ENCODE results near the gene SSR4. TPM values are rescaled to one million over a fixed set of nuclear protein-coding genes. Genes with fewer than 3 reads are reported as not detected.
A peak's percentile ranks its signal among the peaks of the same experiment; 100 is the strongest.
"Not testable (repeated sequence)": the region's sequence is repeated elsewhere in the genome, so short reads cannot be mapped to it uniquely, and the experiment has no call there.

SSR4 gene
- polyA plus RNA-seq (2012; ENCODE audit: low read depth, missing spikeins), result 338 TPM

GRCh38 chrX:153794018-153794896 is at the start of gene SSR4, which contains the start of gene IDH3G:
SSR4 (plus strand) TSS chrX:153794668; CDS start chrX:153794688, 20 bp downstream.
IDH3G (minus strand) TSS chrX:153794375; CDS start chrX:153794326, 49 bp downstream.
- DNase-seq (ENCODE audit: insufficient read length, low spot score) (peak; percentile 95), FAIRE-seq (peak; percentile 100)
- TF ChIP-seq PAX5 (IDR thresholded peaks at IDR 0.05; ENCODE audit: insufficient read depth, low read length, severe bottlenecking), result no peak
- TF ChIP-seq TAF1 (IDR thresholded peaks at IDR 0.05; ENCODE audit: low read depth, low read length), result peak; percentile 82
- TF ChIP-seq SPI1 (IDR thresholded peaks at IDR 0.05; ENCODE audit: low read depth, low read length), result no peak
- TF ChIP-seq POLR2AphosphoS5 (IDR thresholded peaks at IDR 0.05; ENCODE audit: low read depth, low read length), result peak; percentile 67; the same call in 1 of the 2 replicates
- TF ChIP-seq POLR2A (IDR thresholded peaks at IDR 0.05; ENCODE audit: low read depth, low read length), result peak; percentile 82

DNA sequence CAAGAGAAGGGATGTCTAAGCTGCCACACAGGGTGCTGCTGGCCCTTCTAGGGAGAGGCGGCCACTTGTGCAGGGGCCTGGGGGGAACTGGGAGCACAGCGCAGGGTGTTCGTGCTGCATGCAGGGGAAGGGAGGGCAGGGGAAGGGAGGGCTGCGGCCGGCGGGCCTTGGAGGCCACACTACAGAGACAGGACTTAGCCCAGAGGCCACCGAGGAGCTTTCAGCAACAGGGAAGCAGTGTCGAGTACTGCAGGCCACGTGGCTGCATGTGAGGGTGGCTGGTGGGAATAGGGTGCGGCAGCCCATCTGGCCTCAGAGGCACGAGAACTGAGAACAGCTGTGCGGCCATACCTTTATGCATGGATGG is 49.4 kb upstream of the SSR4 start:
- DNase-seq (ENCODE audit: insufficient read length, low spot score); FAIRE-seq: not testable (repeated sequence)

DNA sequence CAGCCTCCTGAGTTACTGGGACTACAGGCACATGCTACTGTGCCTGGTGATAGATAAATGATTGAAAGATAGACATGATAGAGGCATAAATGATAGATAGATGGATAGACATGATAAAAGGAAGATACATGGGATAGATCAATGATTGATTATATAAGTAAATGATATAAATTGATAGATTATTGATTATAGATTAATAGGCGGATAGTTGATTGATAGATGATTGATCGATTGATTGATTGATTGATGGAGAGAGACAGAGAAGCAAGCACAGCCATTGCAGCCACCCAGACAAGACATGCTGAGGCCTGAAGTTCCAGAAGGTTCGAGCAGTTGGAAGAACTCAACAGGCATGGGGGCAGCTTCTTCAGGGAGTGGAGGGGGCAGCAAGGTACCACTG is 48.1 kb upstream of the SSR4 start:
- TF ChIP-seq SPI1 (IDR thresholded peaks at IDR 0.05; ENCODE audit: low read depth, low read length) (no peak), POU2F2 (IDR thresholded peaks at IDR 0.05; ENCODE audit: low read depth, low read length) (no peak), PAX5 (IDR thresholded peaks at IDR 0.05; ENCODE audit: insufficient read depth, low read length, severe bottlenecking) (no peak), POLR2A (IDR thresholded peaks at IDR 0.05; ENCODE audit: low read depth, low read length) (no peak), TAF1 (IDR thresholded peaks at IDR 0.05; ENCODE audit: low read depth, low read length) (no peak), POLR2AphosphoS5 (IDR thresholded peaks at IDR 0.05; ENCODE audit: low read depth, low read length) (no peak)
- DNase-seq (ENCODE audit: insufficient read length, low spot score), result no peak
- no peak for FAIRE-seq

DNA sequence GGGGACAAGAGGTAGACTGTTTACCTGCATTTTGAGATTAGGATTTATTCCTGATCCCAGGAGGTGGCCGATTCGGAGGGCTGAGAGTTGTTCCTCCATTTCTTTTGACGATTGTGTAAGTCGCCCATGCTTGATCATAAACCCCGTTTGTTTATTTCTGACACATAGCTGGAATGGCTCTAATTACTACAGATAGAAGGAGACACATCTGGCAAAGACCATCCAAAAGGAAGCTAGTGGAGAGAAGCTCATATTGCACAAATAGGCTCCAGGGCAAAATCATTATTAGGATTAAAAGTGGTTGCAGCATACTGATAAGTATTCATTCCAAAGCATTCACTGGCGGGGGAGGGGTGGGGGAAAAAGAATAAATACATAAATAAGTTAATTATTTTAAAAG is 47.5 kb upstream of the SSR4 start:
- not testable (repeated sequence) for FAIRE-seq; DNase-seq (ENCODE audit: insufficient read length, low spot score)

GRCh38 chrX:153749017-153749416 is 45.5 kb upstream of the SSR4 start:
- not testable (repeated sequence) for FAIRE-seq; DNase-seq (ENCODE audit: insufficient read length, low spot score)

GRCh38 chrX:153750127-153750774 is 44.2 kb upstream of the SSR4 start:
- no peak for DNase-seq (ENCODE audit: insufficient read length, low spot score)

GRCh38 chrX:153755136-153755535 is 39.3 kb upstream of the SSR4 start:
- FAIRE-seq (no peak), DNase-seq (ENCODE audit: insufficient read length, low spot score) (no peak)
- no peak for TF ChIP-seq SPI1 (IDR thresholded peaks at IDR 0.05; ENCODE audit: low read depth, low read length)
- TF ChIP-seq POLR2A (IDR thresholded peaks at IDR 0.05; ENCODE audit: low read depth, low read length), result no peak
- TF ChIP-seq TAF1 (IDR thresholded peaks at IDR 0.05; ENCODE audit: low read depth, low read length), result no peak
- no peak for TF ChIP-seq PAX5 (IDR thresholded peaks at IDR 0.05; ENCODE audit: insufficient read depth, low read length, severe bottlenecking)
- TF ChIP-seq POLR2AphosphoS5 (IDR thresholded peaks at IDR 0.05; ENCODE audit: low read depth, low read length), result no peak
- TF ChIP-seq POU2F2 (IDR thresholded peaks at IDR 0.05; ENCODE audit: low read depth, low read length), result no peak

More at GRCh38 chrX:153750127-153750774, 44.2 kb upstream of the SSR4 start:
- no peak for FAIRE-seq
- no peak for TF ChIP-seq SPI1 (IDR thresholded peaks at IDR 0.05; ENCODE audit: low read depth, low read length)
- TF ChIP-seq POLR2AphosphoS5 (IDR thresholded peaks at IDR 0.05; ENCODE audit: low read depth, low read length), result no peak
- TF ChIP-seq POLR2A (IDR thresholded peaks at IDR 0.05; ENCODE audit: low read depth, low read length), result no peak
- no peak for TF ChIP-seq POU2F2 (IDR thresholded peaks at IDR 0.05; ENCODE audit: low read depth, low read length)
- no peak for TF ChIP-seq PAX5 (IDR thresholded peaks at IDR 0.05; ENCODE audit: insufficient read depth, low read length, severe bottlenecking)
- TF ChIP-seq TAF1 (IDR thresholded peaks at IDR 0.05; ENCODE audit: low read depth, low read length), result no peak

DNA sequence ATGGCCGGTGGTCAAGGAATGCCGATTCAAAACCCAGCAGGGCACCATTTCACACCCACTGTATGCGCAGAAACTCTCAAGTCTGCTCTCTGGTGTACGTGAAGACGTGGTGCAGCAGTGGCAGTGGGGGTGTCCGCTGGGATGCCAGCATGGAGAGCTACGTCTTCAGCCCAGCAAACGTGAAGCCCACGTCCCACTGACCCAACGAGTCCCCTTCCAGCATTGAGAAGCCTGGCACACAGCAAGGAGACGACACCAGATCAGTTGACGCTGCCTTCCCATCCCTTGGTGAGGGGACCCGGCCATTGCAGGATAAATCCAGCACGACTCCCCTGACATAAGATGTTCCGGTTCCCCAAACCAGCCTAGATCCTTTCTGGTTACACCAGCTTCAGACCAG is 32.6 kb upstream of the SSR4 start:
- TF ChIP-seq POLR2AphosphoS5 (IDR thresholded peaks at IDR 0.05; ENCODE audit: low read depth, low read length) (no peak), POU2F2 (IDR thresholded peaks at IDR 0.05; ENCODE audit: low read depth, low read length) (no peak), PAX5 (IDR thresholded peaks at IDR 0.05; ENCODE audit: insufficient read depth, low read length, severe bottlenecking) (no peak), TAF1 (IDR thresholded peaks at IDR 0.05; ENCODE audit: low read depth, low read length) (no peak), SPI1 (IDR thresholded peaks at IDR 0.05; ENCODE audit: low read depth, low read length) (no peak), POLR2A (IDR thresholded peaks at IDR 0.05; ENCODE audit: low read depth, low read length) (no peak)
- FAIRE-seq (no peak), DNase-seq (ENCODE audit: insufficient read length, low spot score) (no peak)

GRCh38 chrX:153762626-153763173 is 31.8 kb upstream of the SSR4 start:
- no peak for FAIRE-seq
- no peak for DNase-seq (ENCODE audit: insufficient read length, low spot score)
- TF ChIP-seq POU2F2 (IDR thresholded peaks at IDR 0.05; ENCODE audit: low read depth, low read length) (no peak), POLR2A (IDR thresholded peaks at IDR 0.05; ENCODE audit: low read depth, low read length) (no peak), TAF1 (IDR thresholded peaks at IDR 0.05; ENCODE audit: low read depth, low read length) (no peak)

DNA sequence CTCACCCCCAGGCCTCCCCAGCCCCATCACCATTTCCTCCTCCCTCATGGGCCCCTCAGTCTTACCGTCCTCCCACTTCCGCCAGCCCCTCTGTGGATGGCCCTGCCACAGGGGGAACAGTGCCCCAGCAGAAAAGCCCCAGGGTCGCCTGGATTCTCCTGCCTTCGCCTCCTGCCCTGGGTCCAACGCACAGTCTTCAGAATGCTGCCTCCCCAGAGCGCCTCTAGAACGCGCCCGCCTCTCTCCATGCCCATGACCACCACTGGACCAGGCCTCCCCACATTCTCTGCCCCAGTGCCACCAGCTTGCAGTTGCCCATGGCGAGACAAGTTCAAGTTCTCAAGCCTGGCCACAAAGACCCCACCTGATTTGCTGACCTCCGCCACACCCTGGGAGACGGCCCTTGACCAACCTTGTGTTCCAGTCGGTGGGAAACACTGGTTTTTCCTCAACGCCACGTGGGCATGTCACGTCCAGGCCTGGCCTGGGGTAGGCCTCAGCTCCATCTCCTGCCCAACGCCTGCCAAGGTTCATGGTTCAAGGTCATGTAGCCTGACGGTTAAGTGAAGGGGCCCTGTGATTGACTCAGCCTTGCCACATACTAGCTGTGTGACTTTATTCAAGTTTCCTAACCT is 31.1 kb upstream of the SSR4 start:
- DNase-seq (ENCODE audit: insufficient read length, low spot score) (no peak), FAIRE-seq (no peak)
- no peak for TF ChIP-seq POLR2AphosphoS5 (IDR thresholded peaks at IDR 0.05; ENCODE audit: low read depth, low read length)
- TF ChIP-seq PAX5 (IDR thresholded peaks at IDR 0.05; ENCODE audit: insufficient read depth, low read length, severe bottlenecking), result no peak

All from GM12891 (cell line).